ENCODE measurements around the gene OR6F1.

Gene OR6F1

DNA sequence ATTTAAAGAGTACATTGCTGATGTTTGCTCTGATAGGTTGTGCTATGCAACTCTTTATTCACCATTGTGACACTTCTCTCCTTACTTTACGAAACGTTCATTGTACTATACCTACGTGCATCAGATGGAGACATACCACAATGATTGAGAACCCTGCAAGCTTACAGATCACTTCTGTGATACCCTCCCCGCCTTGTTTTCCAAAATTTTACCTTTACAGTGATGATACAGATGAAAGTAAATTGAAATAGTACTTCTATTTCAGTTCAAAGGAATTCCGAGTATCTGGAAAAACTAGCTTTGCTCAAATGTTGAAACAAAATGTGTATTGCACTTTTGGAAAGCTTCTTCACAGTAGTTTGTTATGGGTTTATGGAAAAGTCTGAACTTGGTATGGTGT, 25.3 kb upstream of the OR6F1 start:
- TF ChIP-seq ZC3H10 (CRISPR knock-in tag; IDR thresholded peaks at IDR 0.05) (no peak), ZFP3 (CRISPR knock-in tag; IDR thresholded peaks at IDR 0.05) (no peak), SNAI2 (CRISPR knock-in tag; IDR thresholded peaks at IDR 0.05) (no peak), ISL1 (CRISPR knock-in tag; IDR thresholded peaks at IDR 0.05) (no peak), ZFP30 (CRISPR knock-in tag; IDR thresholded peaks at IDR 0.05) (no peak)
- no peak for ATAC-seq

DNA sequence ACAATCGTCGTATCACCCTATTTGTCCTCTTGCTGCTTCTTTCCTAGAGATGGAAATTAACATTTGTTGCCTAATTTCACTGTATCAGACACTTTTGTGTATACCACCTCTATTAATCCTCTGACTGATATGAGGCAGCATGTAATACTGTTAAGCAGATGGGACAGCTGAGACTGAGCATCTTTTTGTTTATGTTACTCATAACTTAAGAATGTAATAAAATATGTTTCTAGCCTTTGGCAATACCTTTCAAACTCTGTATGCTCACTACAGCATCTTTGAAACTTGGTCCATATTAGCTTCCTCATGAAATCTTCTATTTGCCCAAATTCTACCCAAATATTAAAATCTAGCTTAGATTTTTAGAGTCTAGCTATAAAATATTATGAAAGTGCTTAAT, 24.3 kb upstream of the OR6F1 start:
- ATAC-seq, result no peak
- TF ChIP-seq, protein P1, sequence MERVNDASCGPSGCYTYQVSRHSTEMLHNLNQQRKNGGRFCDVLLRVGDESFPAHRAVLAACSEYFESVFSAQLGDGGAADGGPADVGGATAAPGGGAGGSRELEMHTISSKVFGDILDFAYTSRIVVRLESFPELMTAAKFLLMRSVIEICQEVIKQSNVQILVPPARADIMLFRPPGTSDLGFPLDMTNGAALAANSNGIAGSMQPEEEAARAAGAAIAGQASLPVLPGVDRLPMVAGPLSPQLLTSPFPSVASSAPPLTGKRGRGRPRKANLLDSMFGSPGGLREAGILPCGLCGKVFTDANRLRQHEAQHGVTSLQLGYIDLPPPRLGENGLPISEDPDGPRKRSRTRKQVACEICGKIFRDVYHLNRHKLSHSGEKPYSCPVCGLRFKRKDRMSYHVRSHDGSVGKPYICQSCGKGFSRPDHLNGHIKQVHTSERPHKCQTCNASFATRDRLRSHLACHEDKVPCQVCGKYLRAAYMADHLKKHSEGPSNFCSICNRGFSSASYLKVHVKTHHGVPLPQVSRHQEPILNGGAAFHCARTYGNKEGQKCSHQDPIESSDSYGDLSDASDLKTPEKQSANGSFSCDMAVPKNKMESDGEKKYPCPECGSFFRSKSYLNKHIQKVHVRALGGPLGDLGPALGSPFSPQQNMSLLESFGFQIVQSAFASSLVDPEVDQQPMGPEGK (CRISPR knock-in tag; IDR thresholded peaks at IDR 0.05; ENCODE audit: borderline replicate concordance), result no peak
- TF ChIP-seq TOX (CRISPR knock-in tag; IDR thresholded peaks at IDR 0.05; ENCODE audit: borderline replicate concordance) (no peak), BACH2 (CRISPR knock-in tag; IDR thresholded peaks at IDR 0.05; ENCODE audit: borderline replicate concordance) (no peak), ZFP30 (CRISPR knock-in tag; IDR thresholded peaks at IDR 0.05) (no peak), CSDC2 (CRISPR knock-in tag; IDR thresholded peaks at IDR 0.05) (no peak), ESRRG (CRISPR knock-in tag; IDR thresholded peaks at IDR 0.05) (no peak), ARNTL (CRISPR knock-in tag; IDR thresholded peaks at IDR 0.05; ENCODE audit: borderline replicate concordance, low read depth) (no peak), ZNF8 (CRISPR knock-in tag; IDR thresholded peaks at IDR 0.05) (no peak), SNAI2 (CRISPR knock-in tag; IDR thresholded peaks at IDR 0.05) (no peak), GLIS3 (CRISPR knock-in tag; IDR thresholded peaks at IDR 0.05) (no peak), RARB (CRISPR knock-in tag; IDR thresholded peaks at IDR 0.05) (no peak), ZFP3 (CRISPR knock-in tag; IDR thresholded peaks at IDR 0.05) (no peak), ISL1 (CRISPR knock-in tag; IDR thresholded peaks at IDR 0.05) (no peak), PPARA (CRISPR knock-in tag; IDR thresholded peaks at IDR 0.05; ENCODE audit: borderline replicate concordance) (no peak), ZNF565 (CRISPR knock-in tag; conservative IDR thresholded peaks at IDR 0.05; ENCODE audit: low read depth) (no peak)
- TF ChIP-seq, protein P2, sequence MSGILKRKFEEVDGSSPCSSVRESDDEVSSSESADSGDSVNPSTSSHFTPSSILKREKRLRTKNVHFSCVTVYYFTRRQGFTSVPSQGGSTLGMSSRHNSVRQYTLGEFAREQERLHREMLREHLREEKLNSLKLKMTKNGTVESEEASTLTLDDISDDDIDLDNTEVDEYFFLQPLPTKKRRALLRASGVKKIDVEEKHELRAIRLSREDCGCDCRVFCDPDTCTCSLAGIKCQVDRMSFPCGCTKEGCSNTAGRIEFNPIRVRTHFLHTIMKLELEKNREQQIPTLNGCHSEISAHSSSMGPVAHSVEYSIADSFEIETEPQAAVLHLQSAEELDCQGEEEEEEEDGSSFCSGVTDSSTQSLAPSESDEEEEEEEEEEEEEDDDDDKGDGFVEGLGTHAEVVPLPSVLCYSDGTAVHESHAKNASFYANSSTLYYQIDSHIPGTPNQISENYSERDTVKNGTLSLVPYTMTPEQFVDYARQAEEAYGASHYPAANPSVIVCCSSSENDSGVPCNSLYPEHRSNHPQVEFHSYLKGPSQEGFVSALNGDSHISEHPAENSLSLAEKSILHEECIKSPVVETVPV (CRISPR knock-in tag; IDR thresholded peaks at IDR 0.05), result no peak
- TF ChIP-seq, protein P3, sequence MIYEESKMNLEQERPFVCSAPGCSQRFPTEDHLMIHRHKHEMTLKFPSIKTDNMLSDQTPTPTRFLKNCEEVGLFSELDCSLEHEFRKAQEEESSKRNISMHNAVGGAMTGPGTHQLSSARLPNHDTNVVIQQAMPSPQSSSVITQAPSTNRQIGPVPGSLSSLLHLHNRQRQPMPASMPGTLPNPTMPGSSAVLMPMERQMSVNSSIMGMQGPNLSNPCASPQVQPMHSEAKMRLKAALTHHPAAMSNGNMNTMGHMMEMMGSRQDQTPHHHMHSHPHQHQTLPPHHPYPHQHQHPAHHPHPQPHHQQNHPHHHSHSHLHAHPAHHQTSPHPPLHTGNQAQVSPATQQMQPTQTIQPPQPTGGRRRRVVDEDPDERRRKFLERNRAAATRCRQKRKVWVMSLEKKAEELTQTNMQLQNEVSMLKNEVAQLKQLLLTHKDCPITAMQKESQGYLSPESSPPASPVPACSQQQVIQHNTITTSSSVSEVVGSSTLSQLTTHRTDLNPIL (CRISPR knock-in tag; IDR thresholded peaks at IDR 0.05; ENCODE audit: low read depth), result no peak
- TF ChIP-seq, protein P4, sequence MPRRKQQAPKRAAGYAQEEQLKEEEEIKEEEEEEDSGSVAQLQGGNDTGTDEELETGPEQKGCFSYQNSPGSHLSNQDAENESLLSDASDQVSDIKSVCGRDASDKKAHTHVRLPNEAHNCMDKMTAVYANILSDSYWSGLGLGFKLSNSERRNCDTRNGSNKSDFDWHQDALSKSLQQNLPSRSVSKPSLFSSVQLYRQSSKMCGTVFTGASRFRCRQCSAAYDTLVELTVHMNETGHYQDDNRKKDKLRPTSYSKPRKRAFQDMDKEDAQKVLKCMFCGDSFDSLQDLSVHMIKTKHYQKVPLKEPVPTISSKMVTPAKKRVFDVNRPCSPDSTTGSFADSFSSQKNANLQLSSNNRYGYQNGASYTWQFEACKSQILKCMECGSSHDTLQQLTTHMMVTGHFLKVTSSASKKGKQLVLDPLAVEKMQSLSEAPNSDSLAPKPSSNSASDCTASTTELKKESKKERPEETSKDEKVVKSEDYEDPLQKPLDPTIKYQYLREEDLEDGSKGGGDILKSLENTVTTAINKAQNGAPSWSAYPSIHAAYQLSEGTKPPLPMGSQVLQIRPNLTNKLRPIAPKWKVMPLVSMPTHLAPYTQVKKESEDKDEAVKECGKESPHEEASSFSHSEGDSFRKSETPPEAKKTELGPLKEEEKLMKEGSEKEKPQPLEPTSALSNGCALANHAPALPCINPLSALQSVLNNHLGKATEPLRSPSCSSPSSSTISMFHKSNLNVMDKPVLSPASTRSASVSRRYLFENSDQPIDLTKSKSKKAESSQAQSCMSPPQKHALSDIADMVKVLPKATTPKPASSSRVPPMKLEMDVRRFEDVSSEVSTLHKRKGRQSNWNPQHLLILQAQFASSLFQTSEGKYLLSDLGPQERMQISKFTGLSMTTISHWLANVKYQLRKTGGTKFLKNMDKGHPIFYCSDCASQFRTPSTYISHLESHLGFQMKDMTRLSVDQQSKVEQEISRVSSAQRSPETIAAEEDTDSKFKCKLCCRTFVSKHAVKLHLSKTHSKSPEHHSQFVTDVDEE (CRISPR knock-in tag; IDR thresholded peaks at IDR 0.05), result no peak
- TF ChIP-seq, protein P5, sequence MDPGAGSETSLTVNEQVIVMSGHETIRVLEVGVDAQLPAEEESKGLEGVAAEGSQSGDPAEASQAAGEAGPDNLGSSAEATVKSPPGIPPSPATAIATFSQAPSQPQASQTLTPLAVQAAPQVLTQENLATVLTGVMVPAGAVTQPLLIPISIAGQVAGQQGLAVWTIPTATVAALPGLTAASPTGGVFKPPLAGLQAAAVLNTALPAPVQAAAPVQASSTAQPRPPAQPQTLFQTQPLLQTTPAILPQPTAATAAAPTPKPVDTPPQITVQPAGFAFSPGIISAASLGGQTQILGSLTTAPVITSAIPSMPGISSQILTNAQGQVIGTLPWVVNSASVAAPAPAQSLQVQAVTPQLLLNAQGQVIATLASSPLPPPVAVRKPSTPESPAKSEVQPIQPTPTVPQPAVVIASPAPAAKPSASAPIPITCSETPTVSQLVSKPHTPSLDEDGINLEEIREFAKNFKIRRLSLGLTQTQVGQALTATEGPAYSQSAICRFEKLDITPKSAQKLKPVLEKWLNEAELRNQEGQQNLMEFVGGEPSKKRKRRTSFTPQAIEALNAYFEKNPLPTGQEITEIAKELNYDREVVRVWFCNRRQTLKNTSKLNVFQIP (CRISPR knock-in tag; IDR thresholded peaks at IDR 0.05; ENCODE audit: borderline replicate concordance, low read depth), result no peak

DNA sequence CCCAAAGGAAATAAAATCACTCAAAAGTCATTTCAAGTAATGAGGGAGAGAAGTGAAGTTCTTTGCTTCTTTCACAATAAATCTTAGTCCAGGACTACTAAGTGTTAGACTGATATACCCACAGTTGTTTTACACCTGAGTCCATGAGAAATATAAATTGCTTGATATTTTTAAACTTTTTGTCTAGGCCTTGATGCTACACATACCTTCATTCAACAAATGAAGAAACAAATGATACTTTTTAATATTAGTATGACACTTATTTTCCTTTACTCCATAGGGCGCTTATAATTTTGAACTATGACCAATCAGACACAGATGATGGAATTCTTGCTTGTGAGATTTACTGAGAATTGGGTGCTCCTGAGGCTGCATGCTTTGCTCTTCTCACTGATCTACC, 21.9 kb upstream of the OR6F1 start, which contains the start of gene OR14K1:
TSS of gene OR14K1 (plus strand) at position 301 of the 400 bp plus-strand sequence. CDS start at position 301, 0 bp downstream.
- ATAC-seq, result no peak
- TF ChIP-seq, protein P4 (CRISPR knock-in tag; IDR thresholded peaks at IDR 0.05), result no peak
- TF ChIP-seq ZFP3 (CRISPR knock-in tag; IDR thresholded peaks at IDR 0.05) (no peak), ZFP30 (CRISPR knock-in tag; IDR thresholded peaks at IDR 0.05) (no peak), GLIS3 (CRISPR knock-in tag; IDR thresholded peaks at IDR 0.05) (no peak), ESRRG (CRISPR knock-in tag; IDR thresholded peaks at IDR 0.05) (no peak), ZNF70 (CRISPR knock-in tag; IDR thresholded peaks at IDR 0.05) (no peak), BACH2 (CRISPR knock-in tag; IDR thresholded peaks at IDR 0.05; ENCODE audit: borderline replicate concordance) (no peak), TCF4 (CRISPR knock-in tag; IDR thresholded peaks at IDR 0.05; ENCODE audit: borderline replicate concordance) (no peak), ZC3H10 (CRISPR knock-in tag; IDR thresholded peaks at IDR 0.05) (no peak), TOX (CRISPR knock-in tag; IDR thresholded peaks at IDR 0.05; ENCODE audit: borderline replicate concordance) (no peak), ZNF8 (CRISPR knock-in tag; IDR thresholded peaks at IDR 0.05) (no peak), ZNF565 (CRISPR knock-in tag; conservative IDR thresholded peaks at IDR 0.05; ENCODE audit: low read depth) (no peak), CSDC2 (CRISPR knock-in tag; IDR thresholded peaks at IDR 0.05) (no peak)
- TF ChIP-seq, protein P2 (CRISPR knock-in tag; IDR thresholded peaks at IDR 0.05), result no peak
- TF ChIP-seq, protein P3 (CRISPR knock-in tag; IDR thresholded peaks at IDR 0.05; ENCODE audit: low read depth), result no peak

All from SK-N-SH treated with all-trans-retinoic acid at 6 μM for 48 hours (cell line).